C1 segment of cervical spinal cord (tissue), 14 donors: Measurements from ENCODE around the gene PHACTR1.

Experiments
- DNase-seq, 14 donors: peaks; one replicate each; lab custom pipeline; 2025; lab: John Stamatoyannopoulos, UW

Gene PHACTR1

GRCh38 chr6:12802440-12802839, 85.9 kb downstream of the PHACTR1 start:
- DNase-seq = no peak

GRCh38 chr6:12803486-12803885, 86.9 kb downstream of the PHACTR1 start:
- DNase-seq = no peak

DNA sequence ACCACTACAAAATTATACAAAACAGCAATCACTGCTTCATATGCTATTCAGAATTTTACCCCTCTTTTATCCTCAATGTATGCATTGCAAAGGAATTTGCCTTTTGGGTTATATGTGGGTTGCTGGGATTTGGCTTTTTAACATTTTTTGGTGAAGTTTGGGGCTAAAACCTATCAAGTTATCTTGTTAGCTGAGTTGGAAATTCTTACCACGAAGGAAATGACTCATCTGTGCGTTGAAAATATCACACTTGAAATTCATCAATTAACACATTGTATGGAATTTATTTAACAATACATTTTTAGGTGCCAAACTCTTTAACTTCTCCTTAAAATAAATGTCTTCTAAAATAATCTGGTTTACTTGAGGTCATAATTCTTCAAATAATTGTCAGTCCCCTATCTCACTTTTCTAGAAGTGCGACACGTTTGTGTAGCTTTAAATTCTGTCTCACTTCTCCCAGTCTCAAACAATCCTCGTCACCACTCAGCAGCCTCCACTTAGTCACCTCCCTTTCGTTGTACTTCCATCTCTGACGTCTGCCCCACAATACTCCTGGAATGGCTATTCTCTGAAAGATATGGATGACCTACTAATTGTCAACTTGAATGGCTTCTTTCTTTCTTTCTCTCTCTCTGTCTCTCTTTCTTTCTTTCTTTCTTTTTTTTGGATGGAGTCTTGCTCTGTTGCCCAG, 88.5 kb downstream of the PHACTR1 start:
- no peak for DNase-seq

DNA sequence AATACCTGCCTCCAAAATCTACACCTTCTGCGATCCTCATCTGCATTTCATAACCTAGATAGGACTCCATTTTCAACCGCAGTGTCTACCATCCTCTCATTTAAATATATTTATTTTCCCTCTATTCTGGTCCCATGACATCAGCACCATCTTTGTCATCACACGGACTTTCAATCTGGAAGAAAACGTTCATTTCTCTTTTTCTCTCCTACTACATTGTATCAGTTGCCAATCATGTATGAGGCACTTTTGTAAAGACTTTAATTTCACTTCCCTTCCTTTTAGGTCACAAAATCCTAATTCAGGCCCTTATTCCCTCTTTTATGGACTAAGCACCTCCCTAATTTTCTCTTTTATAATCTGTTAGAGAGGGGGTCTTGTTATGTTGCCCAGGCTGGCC, 89.6 kb downstream of the PHACTR1 start:
- DNase-seq = no peak

DNA sequence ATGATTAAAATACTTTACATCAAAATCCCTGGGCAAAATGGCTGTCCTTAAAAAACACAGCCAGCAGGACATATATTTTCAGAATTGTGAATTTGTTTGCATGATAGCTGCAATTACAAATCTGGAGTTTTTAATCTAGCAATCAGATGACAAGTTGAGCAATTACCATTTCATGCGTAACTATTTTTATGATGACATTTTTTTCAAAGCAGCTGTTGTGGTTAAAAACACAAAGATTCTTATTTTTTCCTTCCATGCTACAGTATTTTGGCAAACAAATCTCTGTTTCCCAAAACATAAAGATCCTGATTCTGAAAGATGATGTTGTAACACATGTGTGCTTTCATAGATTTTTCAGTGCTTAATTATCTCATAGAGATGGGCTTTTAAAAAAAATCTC, 90.2 kb downstream of the PHACTR1 start:
- DNase-seq = no peak

- DNase-seq = no peak
These were observed 95.0 kb downstream of the PHACTR1 start for GRCh38 chr6:12811519-12811918.

GRCh38 chr6:12813321-12813720, 96.8 kb downstream of the PHACTR1 start:
- no peak for DNase-seq

- DNase-seq = no peak
These were observed 97.4 kb downstream of the PHACTR1 start for GRCh38 chr6:12814015-12814414.

- no peak for DNase-seq
These were observed 98.5 kb downstream of the PHACTR1 start for GRCh38 chr6:12815089-12815488.

GRCh38 chr6:12815884-12816600, 99.5 kb downstream of the PHACTR1 start:
- DNase-seq = no peak

GRCh38 chr6:12818324-12818723, 101.8 kb downstream of the PHACTR1 start:
- DNase-seq = no peak

DNA sequence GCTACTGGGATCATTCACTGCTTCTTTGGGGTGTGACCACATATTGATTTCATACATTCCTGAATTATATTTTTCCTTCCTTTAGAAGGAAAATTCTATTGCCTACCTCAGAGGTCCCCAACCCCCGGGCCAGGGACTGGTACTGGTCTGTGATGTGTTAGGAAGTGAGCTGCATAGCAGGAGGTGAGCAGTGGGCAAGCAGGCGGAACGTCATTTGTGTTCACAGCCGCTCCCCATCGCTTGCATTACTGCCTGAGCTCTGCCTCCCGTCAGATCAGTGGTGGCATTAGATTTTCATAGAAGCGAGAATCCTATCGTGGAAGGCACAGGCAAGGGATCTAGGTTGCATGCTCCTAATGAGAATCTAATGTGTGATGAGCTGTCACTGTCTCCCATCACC, 107.3 kb downstream of the PHACTR1 start:
- no peak for DNase-seq

- no peak for DNase-seq
These were observed 110.0 kb downstream of the PHACTR1 start for GRCh38 chr6:12826584-12826983.

DNA sequence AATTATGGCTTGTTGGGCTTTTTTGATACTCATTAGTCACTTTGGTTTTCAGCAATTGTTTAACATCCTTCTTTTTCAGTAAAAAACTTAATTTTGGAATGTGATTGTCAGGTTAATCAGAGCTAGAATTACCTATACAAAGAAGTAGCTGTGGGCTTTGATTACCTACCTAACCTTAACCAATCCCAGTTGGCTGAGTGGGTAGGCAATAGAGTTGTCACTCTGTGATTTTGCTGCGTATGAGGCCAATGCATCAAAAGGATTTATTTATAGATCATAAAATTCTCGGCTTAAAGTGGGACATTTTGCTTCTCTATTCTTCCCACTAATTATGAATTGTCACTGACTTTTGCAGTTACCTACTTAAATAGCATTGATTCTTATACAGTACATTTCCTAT, 111.4 kb downstream of the PHACTR1 start:
- no peak for DNase-seq

DNA sequence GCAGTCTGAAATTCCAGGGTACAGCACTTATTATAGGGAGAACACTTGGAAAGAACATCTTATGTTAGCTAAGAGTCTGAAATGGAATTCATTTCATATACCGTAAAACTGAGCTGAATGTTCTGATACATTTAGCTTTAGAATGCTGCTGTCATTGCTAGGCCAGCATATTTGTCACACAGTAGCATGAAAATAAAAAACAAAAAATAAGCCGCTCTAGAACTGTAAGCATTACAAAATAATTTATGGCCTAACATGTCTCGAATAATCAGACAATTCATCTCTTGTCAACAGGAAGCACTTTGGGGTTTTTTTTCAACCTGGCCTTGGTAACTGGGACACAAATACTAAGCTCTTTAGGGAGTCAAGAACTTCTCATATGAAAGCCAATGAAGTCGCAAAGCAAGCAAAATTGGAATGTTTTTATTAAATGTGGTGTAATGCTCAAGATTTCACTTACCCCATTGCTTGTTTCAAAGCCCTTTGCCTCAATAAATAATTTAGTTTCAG, 115.7 kb downstream of the PHACTR1 start:
- no peak for DNase-seq

GRCh38 chr6:12836009-12836408, 119.4 kb downstream of the PHACTR1 start:
- DNase-seq = no peak

DNA sequence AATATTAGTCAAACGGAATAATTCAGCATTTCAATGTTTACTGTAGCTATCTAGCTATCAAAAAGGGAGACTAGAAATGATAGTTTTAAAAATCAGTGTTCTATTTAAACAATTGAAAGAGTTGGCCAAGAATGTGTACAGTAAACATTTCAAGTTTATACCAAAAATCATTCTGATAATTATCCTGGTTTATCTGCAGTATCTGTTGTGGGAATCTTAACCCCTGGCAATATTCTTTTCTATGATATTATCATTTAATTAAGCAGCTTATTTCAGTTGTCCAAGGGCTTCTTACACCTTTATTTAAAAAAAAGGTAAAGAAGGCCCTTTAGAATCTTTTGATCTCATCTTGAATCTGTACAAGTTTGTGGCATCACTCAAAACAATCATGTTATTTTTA, 125.1 kb downstream of the PHACTR1 start:
- DNase-seq = no peak

- DNase-seq = no peak
These were observed 125.5 kb downstream of the PHACTR1 start for GRCh38 chr6:12842114-12842513.

DNA sequence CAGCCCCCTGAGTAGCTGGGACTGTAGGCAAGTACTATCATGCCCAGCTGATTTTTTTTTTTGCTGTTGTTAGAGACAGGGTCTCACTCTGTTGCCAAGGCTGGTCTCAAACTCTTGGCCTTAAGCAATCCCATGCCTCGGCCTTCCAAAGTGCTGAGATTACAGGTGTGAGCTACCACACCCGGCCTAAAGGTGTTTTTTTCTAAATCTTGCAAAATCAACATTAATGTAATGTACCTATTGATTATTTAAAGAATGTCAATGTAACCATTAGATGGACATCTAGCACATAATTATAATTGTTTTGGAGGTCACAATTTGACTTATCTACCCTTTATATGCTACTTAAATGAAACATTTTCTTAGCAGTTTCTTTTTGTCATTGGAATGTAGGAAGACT, 126.1 kb downstream of the PHACTR1 start:
- DNase-seq = no peak

- peak in 1 of 14 donors; percentile 12 for DNase-seq
These were observed 128.0 kb downstream of the PHACTR1 start for GRCh38 chr6:12844284-12845223.

DNA sequence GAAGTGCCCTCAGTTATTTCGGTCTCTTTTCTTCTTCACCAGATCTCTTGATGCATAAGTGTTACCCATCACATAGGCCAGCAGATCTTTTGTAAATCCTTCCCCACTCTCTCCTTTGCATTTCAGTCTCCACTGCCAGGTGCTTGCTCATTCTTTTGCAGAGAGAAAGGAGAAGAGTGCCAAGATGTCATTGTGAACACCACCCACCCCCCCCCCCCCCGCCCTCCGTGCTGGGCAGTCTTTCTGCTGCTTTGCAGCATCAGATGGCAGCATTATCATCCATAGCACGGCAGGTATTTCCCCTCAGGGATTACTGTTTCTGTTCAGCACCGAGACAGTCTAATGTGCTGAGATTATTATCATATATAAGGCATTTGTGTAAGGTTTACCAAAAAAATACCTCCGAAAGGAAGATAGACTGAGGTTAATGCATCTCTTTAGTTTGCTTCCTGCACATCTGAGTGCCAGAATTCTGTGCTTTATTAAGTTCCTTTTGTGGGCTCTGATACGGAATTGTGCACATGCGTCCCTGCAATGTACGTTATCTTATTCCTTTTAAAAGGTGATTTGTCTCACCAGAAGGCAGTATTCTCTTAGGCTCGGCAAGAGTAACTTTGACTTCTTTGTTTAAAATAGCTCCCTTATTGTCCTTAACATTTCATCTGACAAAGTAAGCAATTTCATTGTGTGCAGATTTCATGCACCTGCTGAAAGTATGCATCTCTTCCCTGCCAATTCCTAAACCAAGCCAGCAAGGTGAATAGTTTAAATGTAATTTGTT, 128.8 kb downstream of the PHACTR1 start:
- peak in 1 of 14 donors; percentile 29 for DNase-seq
